ENCODE measurements around the gene PDGFA. TPM values are rescaled to one million over a fixed set of nuclear protein-coding genes. Genes with fewer than 3 reads are reported as not detected.

The PDGFA gene
- total and polyA plus RNA-seq, 12 donors, result 14.3 to 38.5 (median 24.2) TPM

DNA sequence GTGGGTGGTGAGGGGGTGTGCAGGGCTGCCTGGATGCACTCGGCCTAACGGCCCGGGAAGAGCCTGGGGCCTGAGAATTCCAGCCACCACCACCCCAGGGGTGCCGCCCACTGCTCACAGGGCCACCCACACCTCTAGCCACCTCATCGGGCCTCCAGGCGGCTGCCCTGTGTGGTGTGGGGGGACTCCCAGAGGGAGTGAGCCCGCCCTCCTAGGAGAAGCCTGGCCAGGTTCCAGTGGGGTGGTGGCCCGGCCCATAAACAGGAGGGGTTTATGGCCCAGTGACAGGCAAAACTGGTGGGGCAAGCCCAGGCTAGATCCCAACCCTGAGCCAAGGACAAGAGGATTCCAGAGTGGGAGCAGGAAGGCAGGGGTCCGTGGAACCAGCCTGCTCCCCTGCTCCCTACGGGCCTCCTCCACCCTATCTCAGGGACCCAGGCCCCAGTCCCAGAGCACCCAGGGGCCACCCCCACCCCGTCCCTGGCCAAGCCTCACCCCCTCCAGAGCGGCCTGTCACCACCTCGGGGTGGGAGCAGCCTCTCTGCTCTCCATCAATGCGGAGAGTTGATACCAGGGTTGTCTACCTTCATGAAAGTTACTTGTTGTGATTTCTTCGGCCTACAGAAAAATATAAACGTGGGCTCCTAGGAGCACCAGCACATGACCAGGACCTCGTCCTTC is 20.2 kb upstream of the PDGFA start:
- H3K4me1 ChIP-seq, result peaks cover 3 to 25% (median 18%) of the 10 kb centered on the region in 9 donors
- intact Hi-C loops (cut with DNase I), result loop anchor here in 1 of 10 donors (10.0 kb wide), 1 partner anchor 45 kb away; no protein-coding TSS in a partner anchor
- H3K4me3 ChIP-seq, result no peak overlapping the region
- TF ChIP-seq, protein P1, sequence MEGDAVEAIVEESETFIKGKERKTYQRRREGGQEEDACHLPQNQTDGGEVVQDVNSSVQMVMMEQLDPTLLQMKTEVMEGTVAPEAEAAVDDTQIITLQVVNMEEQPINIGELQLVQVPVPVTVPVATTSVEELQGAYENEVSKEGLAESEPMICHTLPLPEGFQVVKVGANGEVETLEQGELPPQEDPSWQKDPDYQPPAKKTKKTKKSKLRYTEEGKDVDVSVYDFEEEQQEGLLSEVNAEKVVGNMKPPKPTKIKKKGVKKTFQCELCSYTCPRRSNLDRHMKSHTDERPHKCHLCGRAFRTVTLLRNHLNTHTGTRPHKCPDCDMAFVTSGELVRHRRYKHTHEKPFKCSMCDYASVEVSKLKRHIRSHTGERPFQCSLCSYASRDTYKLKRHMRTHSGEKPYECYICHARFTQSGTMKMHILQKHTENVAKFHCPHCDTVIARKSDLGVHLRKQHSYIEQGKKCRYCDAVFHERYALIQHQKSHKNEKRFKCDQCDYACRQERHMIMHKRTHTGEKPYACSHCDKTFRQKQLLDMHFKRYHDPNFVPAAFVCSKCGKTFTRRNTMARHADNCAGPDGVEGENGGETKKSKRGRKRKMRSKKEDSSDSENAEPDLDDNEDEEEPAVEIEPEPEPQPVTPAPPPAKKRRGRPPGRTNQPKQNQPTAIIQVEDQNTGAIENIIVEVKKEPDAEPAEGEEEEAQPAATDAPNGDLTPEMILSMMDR (IDR thresholded peaks at IDR 0.05), result no peak
- no peaks in the 10 kb centered on the region for H3K27me3 ChIP-seq
- H3K9me3 ChIP-seq, result peaks cover 0 to 7% (median 0%) of the 10 kb centered on the region in 11 donors
- ATAC-seq, result no peak
- DNase-seq, result no peak
- no peaks in the 10 kb centered on the region for H3K36me3 ChIP-seq
- 64% methylated on average over 15 to 17 of the region's 17 CpGs for WGBS, 2 donors
- H3K27ac ChIP-seq, result no peak overlapping the region

DNA sequence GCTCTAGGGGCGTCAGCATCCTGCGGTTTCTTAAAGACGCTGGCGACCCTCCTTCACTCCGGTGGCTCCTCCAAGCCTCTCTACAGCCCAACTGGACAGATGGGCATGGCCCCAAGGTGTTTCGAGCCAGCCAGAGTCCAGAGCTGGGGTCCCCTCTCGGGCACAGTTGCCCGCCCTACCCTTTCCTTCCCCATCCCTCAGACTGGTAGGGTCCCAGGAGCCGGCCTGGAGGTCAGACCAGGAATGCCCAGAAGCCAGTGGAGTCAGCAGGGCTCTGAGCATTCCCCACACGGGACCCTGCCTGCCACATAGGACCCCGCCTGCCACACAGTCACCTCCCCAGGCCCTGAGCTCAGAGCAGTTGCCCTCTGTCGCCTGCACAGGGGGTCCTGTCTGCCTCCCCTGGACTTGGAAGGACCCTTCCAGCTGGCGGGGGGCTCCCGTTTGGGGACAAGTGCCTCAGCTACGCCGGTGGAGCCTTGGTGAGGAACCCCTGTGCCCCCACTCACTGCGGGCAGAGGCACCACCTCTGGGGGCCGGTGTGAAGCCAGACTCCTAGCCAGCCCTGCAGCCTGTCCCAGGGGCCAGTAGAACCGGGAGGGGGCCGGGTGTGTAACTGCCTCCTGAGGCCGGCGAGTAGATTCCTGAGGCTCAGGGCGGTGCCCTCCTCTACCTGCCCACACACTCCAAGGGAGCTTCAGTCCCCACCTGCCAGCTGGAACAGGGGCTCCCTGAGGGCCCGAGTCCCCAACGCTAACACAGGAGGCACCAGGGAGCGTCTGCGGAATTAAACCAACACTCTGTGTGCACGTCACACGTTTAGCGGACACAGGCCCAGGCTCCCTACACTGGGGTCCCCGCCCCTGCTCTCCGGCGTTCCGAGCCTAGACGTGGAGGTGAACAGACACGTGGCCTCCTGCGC is 19.4 kb upstream of the PDGFA start:
- H3K36me3 ChIP-seq, result no peaks in the 10 kb centered on the region
- no peak overlapping the region for H3K4me3 ChIP-seq
- DNase-seq, result peak in 1 of 2 donors; percentile 5
- H3K4me1 ChIP-seq, result peaks cover 3 to 25% (median 18%) of the 10 kb centered on the region in 9 donors
- H3K27me3 ChIP-seq, result no peaks in the 10 kb centered on the region
- TF ChIP-seq, protein P1 (IDR thresholded peaks at IDR 0.05), result no peak
- intact Hi-C loops (cut with DNase I), result loop anchor here in 1 of 10 donors (10.0 kb wide), 1 partner anchor 46 kb away; no protein-coding TSS in a partner anchor
- peak overlapping the region in 4 of 10 donors; percentile 28 to 57 (median 38) for H3K27ac ChIP-seq
- H3K9me3 ChIP-seq, result peaks cover 0 to 7% (median 0%) of the 10 kb centered on the region in 11 donors
- peak in 2 of 8 donors; percentile 2 to 17 for ATAC-seq
- WGBS, 2 donors, result 85 to 91% methylated on average over 37 of the region's 37 CpGs

DNA sequence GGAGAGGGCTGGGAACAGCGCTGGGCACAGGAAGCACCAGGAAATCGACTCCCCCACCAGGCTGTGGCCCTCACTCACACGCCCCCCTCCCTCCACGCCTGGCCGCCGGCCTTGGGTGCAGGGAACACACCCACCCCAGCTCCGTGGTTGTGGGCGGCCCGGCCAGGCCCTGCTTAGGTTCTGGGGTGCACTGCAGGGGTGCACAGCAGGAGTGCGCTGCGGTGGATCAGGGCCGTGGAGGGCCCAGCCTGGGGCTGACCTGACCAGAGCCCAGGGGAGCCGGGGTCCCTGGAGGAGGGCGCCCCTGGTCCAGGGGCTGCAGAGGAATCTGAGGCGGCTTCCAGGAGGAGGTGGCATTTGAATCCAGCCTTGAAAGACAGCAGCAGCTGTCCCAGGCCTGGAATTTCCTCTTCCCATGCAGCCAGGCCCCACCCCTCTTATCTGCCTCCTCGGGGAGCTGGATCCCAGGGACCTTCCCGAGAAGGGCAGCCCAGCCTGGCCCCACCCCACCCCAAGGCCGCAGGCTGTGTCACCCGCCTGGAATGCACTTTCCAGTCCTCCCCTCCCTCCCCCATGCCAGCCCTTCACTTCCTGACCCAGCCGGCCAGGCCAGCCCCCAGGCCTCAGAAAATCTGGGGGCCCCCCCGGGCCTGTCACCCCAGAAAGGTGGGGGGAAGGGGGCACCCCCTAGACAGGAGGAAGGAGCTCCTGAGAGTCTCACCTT is 18.4 kb upstream of the PDGFA start:
- H3K9me3 ChIP-seq, result peaks cover 0 to 7% (median 0%) of the 10 kb centered on the region in 11 donors
- H3K4me3 ChIP-seq, result no peak overlapping the region
- H3K27ac ChIP-seq, result peak overlapping the region in 5 of 10 donors; percentile 28 to 57 (median 44)
- DNase-seq, result peak; percentile 63 to 67
- WGBS, 2 donors, result 37 to 40% methylated on average over 20 to 21 of the region's 21 CpGs
- H3K36me3 ChIP-seq, result no peaks in the 10 kb centered on the region
- H3K27me3 ChIP-seq, result no peaks in the 10 kb centered on the region
- intact Hi-C loops (cut with DNase I), result loop anchor here in 1 of 10 donors (10.0 kb wide), 1 partner anchor 47 kb away; no protein-coding TSS in a partner anchor
- peak; percentile 64 to 91 (median 80) for ATAC-seq
- TF ChIP-seq, protein P1 (IDR thresholded peaks at IDR 0.05), result no peak
- peaks cover 3 to 24% (median 18%) of the 10 kb centered on the region in 9 donors for H3K4me1 ChIP-seq
